GM23338 (cell line): ENCODE data around the gene GRIK1.

Experiments
- CREB1 ChIP-seq: fragments of 250-450 bp; sonication (Bioruptor Pico); IDR thresholded peaks from 2 replicates; pipeline ENCODE4 v1.5.0; 2020; ENCODE audit warnings: low read depth, mild to moderate bottlenecking, moderate library complexity
- EZH2 ChIP-seq: fragments of 200-600 bp; sonication (generic); IDR thresholded peaks from one replicate; pipeline ENCODE4 v1.8.0; 2017; ENCODE audit warnings: antibody characterized with exemption, mild to moderate bottlenecking, low read depth; ENCODE audit not compliant: unreplicated experiment
- EZH2phosphoT487 ChIP-seq: fragments of 200-600 bp; sonication (generic); IDR thresholded peaks from one replicate; pipeline ENCODE4 v1.8.1; 2018; ENCODE audit warnings: antibody characterized with exemption; ENCODE audit not compliant: unreplicated experiment
- TF ChIP-seq, protein P1 (sequence below), 2 experiments: fragments of 200-600 bp in 1 of 2; sonication (generic) in 1 of 2; conservative IDR thresholded peaks; 2 replicates each; pipeline versions ENCODE4 v1.5.1 to v1.6.1; 2016 to 2017; ENCODE audit warnings: antibody characterized with exemption in 2 of 2, low read depth in 2 of 2, mild to moderate bottlenecking in 2 of 2, moderate library complexity in 1 of 2

GRCh38 chr21:29763674-29764073 lies 176.1 kb downstream of the GRIK1 start:
- TF ChIP-seq, protein P1, sequence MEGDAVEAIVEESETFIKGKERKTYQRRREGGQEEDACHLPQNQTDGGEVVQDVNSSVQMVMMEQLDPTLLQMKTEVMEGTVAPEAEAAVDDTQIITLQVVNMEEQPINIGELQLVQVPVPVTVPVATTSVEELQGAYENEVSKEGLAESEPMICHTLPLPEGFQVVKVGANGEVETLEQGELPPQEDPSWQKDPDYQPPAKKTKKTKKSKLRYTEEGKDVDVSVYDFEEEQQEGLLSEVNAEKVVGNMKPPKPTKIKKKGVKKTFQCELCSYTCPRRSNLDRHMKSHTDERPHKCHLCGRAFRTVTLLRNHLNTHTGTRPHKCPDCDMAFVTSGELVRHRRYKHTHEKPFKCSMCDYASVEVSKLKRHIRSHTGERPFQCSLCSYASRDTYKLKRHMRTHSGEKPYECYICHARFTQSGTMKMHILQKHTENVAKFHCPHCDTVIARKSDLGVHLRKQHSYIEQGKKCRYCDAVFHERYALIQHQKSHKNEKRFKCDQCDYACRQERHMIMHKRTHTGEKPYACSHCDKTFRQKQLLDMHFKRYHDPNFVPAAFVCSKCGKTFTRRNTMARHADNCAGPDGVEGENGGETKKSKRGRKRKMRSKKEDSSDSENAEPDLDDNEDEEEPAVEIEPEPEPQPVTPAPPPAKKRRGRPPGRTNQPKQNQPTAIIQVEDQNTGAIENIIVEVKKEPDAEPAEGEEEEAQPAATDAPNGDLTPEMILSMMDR (conservative IDR thresholded peaks at IDR 0.05; ENCODE audit: low read depth in 2 of 2): no peak
- TF ChIP-seq EZH2phosphoT487 (no peak), CREB1 (no peak), EZH2 (no peak)
